ENCODE measurements around the gene CENPO. TPM values are rescaled to one million over a fixed set of nuclear protein-coding genes. Genes with fewer than 3 reads are reported as not detected.

The CENPO gene
- total RNA-seq, 2 donors from 2014 or later = 27.3 to 40.3 TPM

GRCh38 chr2:24828238-24828996 lies 35.2 kb downstream of the CENPO start:
- Histone ChIP-seq H3K9me3 (ENCODE audit: control insufficient read depth, low read length) (peaks cover under 1% of the 10 kb centered on the region), H3K4me3 (ENCODE audit: low read length) (no peak overlapping the region), H3K27me3 (ENCODE audit: control insufficient read depth, insufficient read depth, low read length, poor library complexity, severe bottlenecking) (no peaks in the 10 kb centered on the region), H3K9ac (ENCODE audit: extremely low read depth, low read length, poor library complexity, severe bottlenecking) (no peak overlapping the region), H3K4me1 (ENCODE audit: control insufficient read depth, insufficient read depth, low read length) (no peaks in the 10 kb centered on the region), H3K27ac (ENCODE audit: low read depth, low read length) (no peak overlapping the region), H3K36me3 (ENCODE audit: control insufficient read depth, insufficient read depth, low read length) (peaks cover 12% of the 10 kb centered on the region)
- WGBS, 2 experiments (ENCODE audit: insufficient coverage in 1 of 2, insufficient read length in 1 of 2) = 90% methylated on average over 16 to 17 of the region's 17 CpGs
- Mint-ChIP-seq H3K4me1 (peaks cover 17% of the 10 kb centered on the region), H3K9me3 (no peaks in the 10 kb centered on the region), H3K4me3 (no peak overlapping the region), H3K36me3 (ENCODE audit: low read depth) (peaks cover 24% of the 10 kb centered on the region), H3K27me3 (ENCODE audit: insufficient read depth) (no peaks in the 10 kb centered on the region), H3K27ac (no peak overlapping the region)
- peak; percentile 31 for DNase-seq
- no peak for TF ChIP-seq CTCF (conservative IDR thresholded peaks at IDR 0.05)

- DNase-seq = no peak
- WGBS, 2 experiments (ENCODE audit: insufficient coverage in 1 of 2, insufficient read length in 1 of 2) = 88 to 98% methylated on average over 4 to 5 of the region's 5 CpGs
- H3K27ac Mint-ChIP-seq = no peak overlapping the region
- H3K4me1 Mint-ChIP-seq = peaks cover 19% of the 10 kb centered on the region
- H3K36me3 ChIP-seq (ENCODE audit: control insufficient read depth, insufficient read depth, low read length) = peaks cover 4% of the 10 kb centered on the region
- H3K27me3 Mint-ChIP-seq (ENCODE audit: insufficient read depth) = no peaks in the 10 kb centered on the region
- H3K4me1 ChIP-seq (ENCODE audit: control insufficient read depth, insufficient read depth, low read length) = no peaks in the 10 kb centered on the region
- H3K9me3 Mint-ChIP-seq = peaks cover 1% of the 10 kb centered on the region
- H3K36me3 Mint-ChIP-seq (ENCODE audit: low read depth) = peaks cover 27% of the 10 kb centered on the region
- no peak overlapping the region for H3K4me3 Mint-ChIP-seq
- H3K27ac ChIP-seq (ENCODE audit: low read depth, low read length) = no peak overlapping the region
- H3K9me3 ChIP-seq (ENCODE audit: control insufficient read depth, low read length) = peaks cover 6% of the 10 kb centered on the region
- H3K9ac ChIP-seq (ENCODE audit: extremely low read depth, low read length, poor library complexity, severe bottlenecking) = no peak overlapping the region
- H3K27me3 ChIP-seq (ENCODE audit: control insufficient read depth, insufficient read depth, low read length, poor library complexity, severe bottlenecking) = no peaks in the 10 kb centered on the region
- no peak overlapping the region for H3K4me3 ChIP-seq (ENCODE audit: low read length)
- TF ChIP-seq CTCF (conservative IDR thresholded peaks at IDR 0.05) = peak; percentile 65
Measured at GRCh38 chr2:24830351-24830750, 37.1 kb downstream of the CENPO start.

- Mint-ChIP-seq H3K27ac (no peak overlapping the region), H3K4me3 (no peak overlapping the region), H3K36me3 (ENCODE audit: low read depth) (peaks cover 24% of the 10 kb centered on the region), H3K4me1 (peaks cover 19% of the 10 kb centered on the region), H3K27me3 (ENCODE audit: insufficient read depth) (no peaks in the 10 kb centered on the region), H3K9me3 (peaks cover 1% of the 10 kb centered on the region)
- no peak for TF ChIP-seq CTCF (conservative IDR thresholded peaks at IDR 0.05)
- no peaks in the 10 kb centered on the region for H3K4me1 ChIP-seq (ENCODE audit: control insufficient read depth, insufficient read depth, low read length)
- H3K9ac ChIP-seq (ENCODE audit: extremely low read depth, low read length, poor library complexity, severe bottlenecking) = no peak overlapping the region
- 95 to 96% methylated on average over 11 to 12 of the region's 12 CpGs for WGBS, 2 experiments (ENCODE audit: insufficient coverage in 1 of 2, insufficient read length in 1 of 2)
- H3K27ac ChIP-seq (ENCODE audit: low read depth, low read length) = no peak overlapping the region
- DNase-seq = no peak
- H3K27me3 ChIP-seq (ENCODE audit: control insufficient read depth, insufficient read depth, low read length, poor library complexity, severe bottlenecking) = no peaks in the 10 kb centered on the region
- H3K4me3 ChIP-seq (ENCODE audit: low read length) = no peak overlapping the region
- H3K9me3 ChIP-seq (ENCODE audit: control insufficient read depth, low read length) = peaks cover 6% of the 10 kb centered on the region
- H3K36me3 ChIP-seq (ENCODE audit: control insufficient read depth, insufficient read depth, low read length) = peaks cover 4% of the 10 kb centered on the region
Measured at GRCh38 chr2:24830786-24831185, 37.6 kb downstream of the CENPO start.
